ENCODE data around the gene ZMYM3.
"Not testable (repeated sequence)": the region's sequence is repeated elsewhere in the genome, so short reads cannot be mapped to it uniquely, and the experiment has no call there.

- not testable (repeated sequence) for TF ChIP-seq CTCF (IDR thresholded peaks at IDR 0.05); EZH2 (IDR thresholded peaks at IDR 0.05; ENCODE audit: borderline replicate concordance, insufficient read depth, low read depth, low read length, poor library complexity, severe bottlenecking)
These were observed 46.6 kb upstream of the ZMYM3 start for GRCh38 chrX:71300495-71300894.
